Activated naive CD4-positive, alpha-beta T cell (primary cell): ENCODE results near the gene ARFIP2.

Source experiments
- DNase-seq, 4 experiments: peaks; one replicate each; lab custom pipeline; 2025; lab: John Stamatoyannopoulos, UW

Gene ARFIP2

GRCh38 chr11:6482441-6482840 is 1.3 kb upstream of the ARFIP2 start:
- DNase-seq, result no peak

GRCh38 chr11:6481924-6482275 is 769 bp upstream of the ARFIP2 start:
- peak in 1 of 4 experiments; percentile 13 for DNase-seq

GRCh38 chr11:6480299-6480914 is 724 bp downstream of the ARFIP2 start:
- DNase-seq, result no peak

GRCh38 chr11:6476571-6476970 is 4.6 kb downstream of the ARFIP2 start:
- no peak for DNase-seq

- no peak for DNase-seq
Observed at GRCh38 chr11:6475936-6476335, 5.2 kb downstream of the ARFIP2 start.

- no peak for DNase-seq
Observed at GRCh38 chr11:6474806-6475500, 6.2 kb downstream of the ARFIP2 start.

GRCh38 chr11:6474413-6474792 is 6.7 kb downstream of the ARFIP2 start:
- DNase-seq, result no peak

GRCh38 chr11:6473451-6474412 is 7.4 kb downstream of the ARFIP2 start, which contains the start of gene TRIM3:
TRIM3 (minus strand) TSS chr11:6473941; CDS start chr11:6465695, 8,246 bp downstream.
- DNase-seq, result peak in 3 of 4 experiments; percentile 31 to 68 (median 47)

- DNase-seq, result no peak
Observed at GRCh38 chr11:6472934-6473333, 8.2 kb downstream of the ARFIP2 start.

GRCh38 chr11:6469599-6469998 is 11.5 kb downstream of the ARFIP2 start:
- no peak for DNase-seq

- no peak for DNase-seq
Observed at GRCh38 chr11:6468712-6469495, 12.2 kb downstream of the ARFIP2 start.

GRCh38 chr11:6459099-6459450 is 22.1 kb downstream of the ARFIP2 start:
- DNase-seq, result no peak

GRCh38 chr11:6458352-6459098 is 22.6 kb downstream of the ARFIP2 start:
- no peak for DNase-seq

- DNase-seq, result no peak
Observed at GRCh38 chr11:6457581-6458320, 23.4 kb downstream of the ARFIP2 start.

GRCh38 chr11:6456361-6457073 is 24.6 kb downstream of the ARFIP2 start:
- no peak for DNase-seq

GRCh38 chr11:6455070-6455469 is 26.1 kb downstream of the ARFIP2 start:
- DNase-seq, result no peak

GRCh38 chr11:6453152-6453551 is 28.0 kb downstream of the ARFIP2 start:
- no peak for DNase-seq

GRCh38 chr11:6452219-6452618 is 28.9 kb downstream of the ARFIP2 start:
- no peak for DNase-seq

GRCh38 chr11:6448574-6448973 is 32.6 kb downstream of the ARFIP2 start:
- no peak for DNase-seq
